CD14-positive monocyte (primary cell): ENCODE measurements around the gene RC3H2. TPM values are rescaled to one million over a fixed set of nuclear protein-coding genes. Genes with fewer than 3 reads are reported as not detected.
"Not testable (repeated sequence)": the region's sequence is repeated elsewhere in the genome, so short reads cannot be mapped to it uniquely, and the experiment has no call there.

Source experiments
- DNase-seq, 3 donors: peaks; one replicate each; pipeline ENCODE4 v3.0.0-alpha.2; 2011 to 2022
- H2AFZ ChIP-seq: 2 replicates; pipeline ENCODE4 v1.6.0; 2012; ENCODE audit warnings: mild to moderate bottlenecking, low read depth, low read length, inconsistent platforms; ENCODE audit not compliant: insufficient read depth, poor library complexity, severe bottlenecking
- H3K27ac ChIP-seq, 2 donors: 1 replicate in 1 of 2; 2 replicates in 1 of 2; pipeline ENCODE4 v1.5.1; 2012 to 2013; ENCODE audit warnings: low read length in 2 of 2, control low read depth in 1 of 2, inconsistent platforms in 1 of 2, low read depth in 1 of 2, mild to moderate bottlenecking in 1 of 2
- H3K27me3 ChIP-seq, 2 donors: one replicate each; pipeline versions ENCODE4 v1.6.0 to v1.6.1; 2011 to 2013; ENCODE audit warnings: low read length in 2 of 2; ENCODE audit not compliant: control insufficient read depth in 2 of 2, insufficient read depth in 2 of 2
- H3K36me3 ChIP-seq, 2 donors: replicated peaks in 1 of 2; 1 replicate in 1 of 2; 2 replicates in 1 of 2; pipeline versions ENCODE4 v1.5.1 to v1.6.1; 2012 to 2013; ENCODE audit warnings: low read length in 2 of 2, control low read depth in 1 of 2, inconsistent platforms in 1 of 2, mild to moderate bottlenecking in 1 of 2; ENCODE audit not compliant: insufficient read depth in 2 of 2, control insufficient read depth in 1 of 2
- H3K4me1 ChIP-seq, 2 donors: 1 replicate in 1 of 2; 2 replicates in 1 of 2; pipeline versions ENCODE4 v1.5.1 to v1.6.1; 2012 to 2013; ENCODE audit warnings: low read length in 2 of 2, control low read depth in 1 of 2, inconsistent platforms in 1 of 2, mild to moderate bottlenecking in 1 of 2, moderate library complexity in 1 of 2; ENCODE audit not compliant: insufficient read depth in 2 of 2, control insufficient read depth in 1 of 2
- H3K4me2 ChIP-seq: replicated peaks from 2 replicates; pipeline ENCODE3; 2012; ENCODE audit warnings: low read length, moderate library complexity, mild to moderate bottlenecking; ENCODE audit not compliant: poor library complexity, severe bottlenecking; ENCODE audit errors: extremely low read depth
- H3K4me3 ChIP-seq, 3 experiments: fragments of 200-600 bp in 1 of 3; sonication (generic) in 1 of 3; replicated peaks in 1 of 3; 1 replicate in 2 of 3; 2 replicates in 1 of 3; pipeline ENCODE4 v1.5.1; 2011 to 2013; ENCODE audit warnings: low read length in 3 of 3, mild to moderate bottlenecking in 3 of 3, control low read depth in 2 of 3, low read depth in 2 of 3, inconsistent platforms in 1 of 3, moderate library complexity in 1 of 3
- H3K79me2 ChIP-seq: 2 replicates; pipeline ENCODE4 v1.6.0; 2012; ENCODE audit warnings: mild to moderate bottlenecking, control low read depth, inconsistent platforms, low read length, moderate library complexity; ENCODE audit not compliant: insufficient read depth
- H3K9ac ChIP-seq: 2 replicates; pipeline ENCODE4 v1.6.0; 2017; ENCODE audit warnings: low read length, mild to moderate bottlenecking; ENCODE audit not compliant: insufficient read depth, poor library complexity, severe bottlenecking
- H3K9me3 ChIP-seq, 2 donors: replicated peaks in 1 of 2; 1 replicate in 1 of 2; 2 replicates in 1 of 2; pipeline versions ENCODE4 v1.5.1 to v1.6.1; 2012 to 2013; ENCODE audit warnings: low read length in 2 of 2, control low read depth in 1 of 2; ENCODE audit not compliant: control insufficient read depth in 1 of 2, insufficient read depth in 1 of 2
- H4K20me1 ChIP-seq: 2 replicates; pipeline ENCODE4 v1.6.0; 2012; ENCODE audit warnings: mild to moderate bottlenecking, low read length, control low read depth, moderate library complexity; ENCODE audit not compliant: insufficient read depth
- H3K27ac Mint-ChIP-seq, 7 donors: one replicate each; pipeline ENCODE4 v1.8.0; 2020; ENCODE audit warnings: mild to moderate bottlenecking in 7 of 7, mixed read lengths in 7 of 7, moderate library complexity in 6 of 7, inconsistent platforms in 2 of 7
- H3K27me3 Mint-ChIP-seq, 3 donors: one replicate each; pipeline ENCODE4 v1.8.0; 2021 to 2022; ENCODE audit warnings: low read depth in 3 of 3, mild to moderate bottlenecking in 3 of 3, mixed read lengths in 3 of 3, moderate library complexity in 3 of 3, inconsistent platforms in 1 of 3
- H3K36me3 Mint-ChIP-seq, 2 donors: one replicate each; pipeline ENCODE4 v1.8.0; 2020; ENCODE audit warnings: mixed read lengths in 2 of 2, inconsistent platforms in 1 of 2, mild to moderate bottlenecking in 1 of 2
- H3K4me1 Mint-ChIP-seq: one replicate; pipeline ENCODE4 v1.8.0; 2020; ENCODE audit warnings: mild to moderate bottlenecking, mixed read lengths
- H3K4me3 Mint-ChIP-seq, 2 donors: one replicate each; pipeline ENCODE4 v1.8.0; 2020; ENCODE audit warnings: mild to moderate bottlenecking in 2 of 2, mixed read lengths in 2 of 2, moderate library complexity in 1 of 2
- H3K9me3 Mint-ChIP-seq, 7 donors: one replicate each; pipeline ENCODE4 v1.8.0; 2020 to 2022; ENCODE audit warnings: mixed read lengths in 7 of 7, mild to moderate bottlenecking in 6 of 7, moderate library complexity in 6 of 7, inconsistent platforms in 2 of 7
- WGBS: methylation state at CpG from one replicate; pipeline ENCODE4 v1.1.5; 2013; ENCODE audit warnings: missing lambda C conversion rate; ENCODE audit not compliant: insufficient coverage; 5-methylcytosine and 5-hydroxymethylcytosine counted together
- intact Hi-C, 2 donors: fragments of 100-400 bp; cut with micrococcal nuclease; formaldehyde crosslinking; loops; one replicate each; pipeline versions ENCODE4 v1.15.0 to v1.15.1; 2023
- polyA plus RNA-seq, 3 donors: library from polyadenylated mRNA; depleted of rRNA in 1 of 3; unstranded in 2 of 3; stranded (reverse) in 1 of 3; fragments of 300-500 nt in 2 of 3; fragments of >200 nt in 1 of 3; fragmentation: Illumina TruSeq in 2 of 3; gene quantifications; 1 replicate in 2 of 3; 2 replicates in 1 of 3; pipeline ENCODE4 v1.2.3, GENCODE V29; 2012 to 2021
- TF ChIP-seq, protein P1 (sequence below): fragments of 200-600 bp; IDR thresholded peaks from one replicate; pipeline ENCODE4 v1.8.0; 2022; ENCODE audit warnings: antibody characterized with exemption, mild to moderate bottlenecking

The RC3H2 gene
- polyA plus RNA-seq, 3 donors: 11.3 to 24.6 (median 11.8) TPM

GRCh38 chr9:122841501-122841900, 63.7 kb downstream of the RC3H2 start:
- WGBS: no CpG with 5 or more reads among the region's 4 CpGs
- peaks cover 3 to 16% of the 10 kb centered on the region in 2 donors for H3K36me3 ChIP-seq
- Mint-ChIP-seq H3K4me3 (no peak overlapping the region), H3K27me3 (no peaks in the 10 kb centered on the region), H3K27ac (peak overlapping the region in 1 of 7 donors; percentile 1), H3K9me3 (peaks cover 0 to 2% (median 0%) of the 10 kb centered on the region in 7 donors), H3K4me1 (no peaks in the 10 kb centered on the region), H3K36me3 (peaks cover 8 to 10% of the 10 kb centered on the region in 2 donors)
- H4K20me1 ChIP-seq: no peaks in the 10 kb centered on the region
- TF ChIP-seq, protein P1, sequence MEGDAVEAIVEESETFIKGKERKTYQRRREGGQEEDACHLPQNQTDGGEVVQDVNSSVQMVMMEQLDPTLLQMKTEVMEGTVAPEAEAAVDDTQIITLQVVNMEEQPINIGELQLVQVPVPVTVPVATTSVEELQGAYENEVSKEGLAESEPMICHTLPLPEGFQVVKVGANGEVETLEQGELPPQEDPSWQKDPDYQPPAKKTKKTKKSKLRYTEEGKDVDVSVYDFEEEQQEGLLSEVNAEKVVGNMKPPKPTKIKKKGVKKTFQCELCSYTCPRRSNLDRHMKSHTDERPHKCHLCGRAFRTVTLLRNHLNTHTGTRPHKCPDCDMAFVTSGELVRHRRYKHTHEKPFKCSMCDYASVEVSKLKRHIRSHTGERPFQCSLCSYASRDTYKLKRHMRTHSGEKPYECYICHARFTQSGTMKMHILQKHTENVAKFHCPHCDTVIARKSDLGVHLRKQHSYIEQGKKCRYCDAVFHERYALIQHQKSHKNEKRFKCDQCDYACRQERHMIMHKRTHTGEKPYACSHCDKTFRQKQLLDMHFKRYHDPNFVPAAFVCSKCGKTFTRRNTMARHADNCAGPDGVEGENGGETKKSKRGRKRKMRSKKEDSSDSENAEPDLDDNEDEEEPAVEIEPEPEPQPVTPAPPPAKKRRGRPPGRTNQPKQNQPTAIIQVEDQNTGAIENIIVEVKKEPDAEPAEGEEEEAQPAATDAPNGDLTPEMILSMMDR: no peak
- no peaks in the 10 kb centered on the region for H3K9me3 ChIP-seq
- H3K27me3 ChIP-seq: no peaks in the 10 kb centered on the region
- H3K27ac ChIP-seq: no peak overlapping the region
- H3K79me2 ChIP-seq: no peaks in the 10 kb centered on the region
- intact Hi-C loops: no loop called here
- H3K4me1 ChIP-seq: no peaks in the 10 kb centered on the region
- H3K4me2 ChIP-seq: no peak overlapping the region
- H3K9ac ChIP-seq: no peak overlapping the region
- H2AFZ ChIP-seq: no peak overlapping the region
- no peak for DNase-seq
- no peak overlapping the region for H3K4me3 ChIP-seq

- H3K9me3 Mint-ChIP-seq, intact Hi-C loops, H3K27me3 Mint-ChIP-seq, H3K4me1 ChIP-seq, H3K36me3 ChIP-seq, H2AFZ ChIP-seq, H3K4me2 ChIP-seq, DNase-seq, H3K4me1 Mint-ChIP-seq, H3K9me3 ChIP-seq, H3K4me3 Mint-ChIP-seq, H3K27ac ChIP-seq, H3K4me3 ChIP-seq, H3K9ac ChIP-seq, H3K27me3 ChIP-seq, H3K36me3 Mint-ChIP-seq, H4K20me1 ChIP-seq, H3K79me2 ChIP-seq: not testable (repeated sequence)
- peak overlapping the region in 1 of 7 donors; percentile 16 for H3K27ac Mint-ChIP-seq
- WGBS: 86% methylated on average over 2 of the region's 3 CpGs
Measured at GRCh38 chr9:122838441-122838840, 66.7 kb downstream of the RC3H2 start.
